Omental fat pad (tissue), 4 donors: Measurements from ENCODE around the gene ZNF618. TPM values are rescaled to one million over a fixed set of nuclear protein-coding genes. Genes with fewer than 3 reads are reported as not detected.

ENCODE experiments used
- ATAC-seq: fragments of 150-250 bp; one replicate; pipeline ENCODE4 v1.9.1; 2016; ENCODE audit warnings: mild to moderate bottlenecking, moderate library complexity; ENCODE audit not compliant: low FRiP score
- DNase-seq: peaks from one replicate; pipeline ENCODE4 v3.0.0-alpha.2; 2019; ENCODE audit warnings: low spot score
- CTCF ChIP-seq, 3 donors: fragments of 450-650 bp; IDR thresholded peaks; one replicate each; pipeline ENCODE4 v1.5.1; 2016 to 2017; ENCODE audit warnings: antibody characterized with exemption in 3 of 3, mild to moderate bottlenecking in 3 of 3, moderate library complexity in 2 of 3
- total RNA-seq, 4 donors: library from RNA; depleted of rRNA; stranded (reverse); fragments of >200 nt; gene quantifications; one replicate each; pipeline ENCODE4 v1.1.0, GENCODE V29; 2016

ZNF618 gene
- total RNA-seq, 4 donors from 2014 or later, result 2.2 to 8.8 (median 5.9) TPM

- DNase-seq (no peak), ATAC-seq (no peak)
- no peak for TF ChIP-seq CTCF (IDR thresholded peaks at IDR 0.05)
Measured at GRCh38 chr9:114033397-114034103, 157.4 kb downstream of the ZNF618 start.

GRCh38 chr9:114034196-114034595 is 158.1 kb downstream of the ZNF618 start:
- no peak for DNase-seq
- TF ChIP-seq CTCF (IDR thresholded peaks at IDR 0.05), result no peak
- ATAC-seq, result no peak

- DNase-seq (no peak), ATAC-seq (no peak)
- TF ChIP-seq CTCF (IDR thresholded peaks at IDR 0.05), result no peak
Measured at GRCh38 chr9:114034661-114035062, 158.6 kb downstream of the ZNF618 start.

GRCh38 chr9:114035221-114035844 is 159.2 kb downstream of the ZNF618 start:
- ATAC-seq, result no peak
- DNase-seq, result no peak
- no peak for TF ChIP-seq CTCF (IDR thresholded peaks at IDR 0.05)

- no peak for ATAC-seq
- DNase-seq, result no peak
- no peak for TF ChIP-seq CTCF (IDR thresholded peaks at IDR 0.05)
Measured at GRCh38 chr9:114035845-114036801, 160.0 kb downstream of the ZNF618 start.

GRCh38 chr9:114037249-114037648 is 161.1 kb downstream of the ZNF618 start:
- TF ChIP-seq CTCF (IDR thresholded peaks at IDR 0.05), result no peak
- DNase-seq (no peak), ATAC-seq (no peak)
